ENCODE data around the gene ZNF217.
A peak's percentile ranks its signal among the peaks of the same experiment; 100 is the strongest.
"Not testable (repeated sequence)": the region's sequence is repeated elsewhere in the genome, so short reads cannot be mapped to it uniquely, and the experiment has no call there.

Gene ZNF217

DNA sequence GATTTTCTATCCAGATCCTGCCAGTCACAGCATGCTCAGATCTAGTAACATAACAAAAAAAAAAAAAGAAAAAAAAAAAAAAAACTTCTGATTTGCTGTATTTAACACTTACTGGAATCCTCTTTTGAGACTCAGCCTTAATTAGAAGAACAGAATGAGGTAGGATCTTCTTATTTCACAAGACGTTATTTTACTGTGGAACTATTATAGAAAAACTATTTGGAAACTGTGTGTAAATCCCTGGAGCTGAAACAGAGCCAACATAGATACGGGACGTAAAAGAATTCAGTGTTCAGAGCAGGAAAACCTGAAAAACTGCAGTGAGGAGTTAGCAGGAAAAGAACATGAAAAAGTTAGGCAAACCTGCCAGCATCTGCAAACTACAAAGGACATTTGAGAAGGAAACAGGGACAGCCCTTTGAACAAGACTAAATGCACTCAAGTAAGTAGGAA is 3.4 kb upstream of the ZNF217 start:
- no peak for DNase-seq

DNA sequence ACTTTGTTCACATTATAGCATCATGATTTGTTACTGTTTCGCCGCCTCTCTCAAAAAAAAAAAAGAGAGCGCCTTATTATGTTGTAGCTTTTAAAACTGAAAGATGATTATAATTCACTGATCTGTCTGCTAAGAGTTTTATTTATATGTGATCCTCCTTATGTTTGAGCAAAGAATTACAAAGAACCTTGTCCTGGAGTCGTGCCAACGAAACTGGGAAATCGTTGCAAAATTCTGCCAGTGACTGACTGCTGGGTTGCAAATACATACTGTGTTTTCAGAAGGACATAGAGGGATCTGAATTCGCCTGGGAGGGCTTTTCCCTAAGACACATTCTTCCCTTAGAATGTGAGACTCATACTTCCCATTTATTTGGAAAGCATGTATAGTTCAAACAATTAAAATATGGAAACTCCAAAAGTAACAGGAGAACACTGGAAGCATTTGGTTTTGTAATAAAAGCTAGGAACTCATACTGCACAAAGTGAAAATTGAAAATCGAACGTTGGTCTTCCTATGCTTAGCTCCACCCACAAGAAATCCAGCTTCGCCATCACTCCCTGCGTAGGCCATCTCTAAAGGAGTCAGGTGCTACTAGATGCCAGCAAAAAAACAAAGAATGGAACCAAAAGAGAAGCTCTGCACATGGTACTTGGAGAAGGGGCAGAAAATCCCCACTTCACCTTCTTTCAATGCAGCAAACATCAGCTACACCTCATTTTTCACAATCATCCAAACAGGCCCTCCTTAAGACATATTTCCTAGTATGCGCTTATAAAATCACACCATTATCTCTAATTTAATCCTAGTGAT is 2.8 kb upstream of the ZNF217 start:
- DNase-seq: peak; percentile 49

DNA sequence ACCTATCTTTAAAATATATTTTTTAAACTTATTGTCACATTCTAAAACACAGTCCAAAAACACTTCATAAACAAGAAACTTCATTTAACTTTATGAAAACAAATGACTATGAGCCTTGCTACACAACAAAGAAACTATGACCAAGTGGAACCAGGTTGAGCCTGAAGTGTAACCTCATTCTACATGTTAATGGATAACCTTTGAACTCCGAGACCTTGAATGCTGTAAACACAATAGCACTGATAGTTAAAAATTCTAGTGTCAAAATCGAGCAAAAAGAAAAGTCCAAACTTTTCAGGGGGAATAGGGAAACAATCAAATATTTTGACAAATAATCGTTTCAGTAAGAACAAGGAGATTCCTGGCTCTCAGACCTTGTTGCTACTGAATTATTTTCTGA is 2.1 kb upstream of the ZNF217 start:
- peak; percentile 36 for DNase-seq

DNA sequence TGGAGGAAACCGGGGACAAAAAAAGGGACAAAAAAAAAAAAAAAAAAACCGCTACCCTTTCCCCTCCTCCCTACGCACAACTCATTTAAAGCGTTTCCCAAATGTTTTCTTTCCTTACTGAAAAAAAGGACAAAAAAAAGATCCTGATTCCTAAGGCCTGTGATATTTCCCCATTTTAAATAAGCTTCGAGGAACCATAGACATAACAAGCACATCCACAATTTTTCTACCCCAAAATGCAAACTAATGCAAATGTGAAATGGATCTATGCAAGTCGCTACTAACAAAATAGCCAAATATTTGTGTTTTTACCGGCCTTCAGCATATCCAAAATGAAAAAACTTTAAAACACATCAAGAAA is 1.4 kb upstream of the ZNF217 start:
- DNase-seq: peak; percentile 35

DNA sequence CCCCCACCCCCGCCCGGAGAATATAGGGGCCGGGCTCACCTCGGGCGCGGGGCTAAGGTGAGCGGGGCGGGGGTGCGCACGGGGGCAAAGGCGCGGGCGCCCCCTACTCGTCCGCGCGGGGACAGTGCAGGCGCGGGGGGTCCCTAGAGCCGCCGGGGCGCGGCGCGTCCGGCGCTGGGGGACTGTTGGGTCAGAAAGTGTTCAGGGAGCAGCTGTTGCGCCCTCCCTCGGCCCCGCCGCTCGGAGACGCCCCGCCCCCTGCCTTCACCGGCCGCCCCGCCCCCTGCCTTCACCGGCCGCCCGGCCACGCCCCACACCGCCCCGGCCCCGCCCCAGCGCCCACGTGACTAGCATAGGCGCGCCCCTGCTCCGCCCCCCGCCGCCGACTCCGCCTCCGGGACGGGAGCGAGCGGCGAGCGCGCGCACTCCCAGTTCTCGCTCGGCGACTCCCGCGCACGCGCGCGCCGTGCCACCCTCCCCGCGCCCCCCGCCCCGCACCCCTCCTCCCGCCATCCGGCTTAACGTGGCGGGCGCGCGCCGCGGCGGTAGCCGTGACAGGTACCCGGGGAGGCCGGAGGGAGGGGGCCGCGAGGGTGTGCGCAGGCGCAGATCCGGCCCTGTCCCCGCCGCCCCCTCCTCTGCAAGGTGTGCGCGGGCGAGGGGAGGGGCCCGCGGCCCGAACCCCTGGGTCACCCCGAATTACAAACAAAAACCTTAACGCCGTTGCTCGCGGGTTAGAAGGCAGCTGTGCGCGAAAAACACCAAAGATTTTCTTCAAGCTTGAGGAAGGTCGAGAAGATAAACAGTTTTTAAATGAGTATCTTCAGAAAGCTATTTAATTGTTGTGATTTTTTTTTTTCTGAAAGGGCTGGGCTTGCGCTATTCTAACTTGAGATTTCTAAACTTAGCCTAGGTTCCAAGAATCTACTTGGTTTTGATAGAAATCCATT is 704 bp upstream of the ZNF217 start:
- DNase-seq: peak; percentile 84

DNA sequence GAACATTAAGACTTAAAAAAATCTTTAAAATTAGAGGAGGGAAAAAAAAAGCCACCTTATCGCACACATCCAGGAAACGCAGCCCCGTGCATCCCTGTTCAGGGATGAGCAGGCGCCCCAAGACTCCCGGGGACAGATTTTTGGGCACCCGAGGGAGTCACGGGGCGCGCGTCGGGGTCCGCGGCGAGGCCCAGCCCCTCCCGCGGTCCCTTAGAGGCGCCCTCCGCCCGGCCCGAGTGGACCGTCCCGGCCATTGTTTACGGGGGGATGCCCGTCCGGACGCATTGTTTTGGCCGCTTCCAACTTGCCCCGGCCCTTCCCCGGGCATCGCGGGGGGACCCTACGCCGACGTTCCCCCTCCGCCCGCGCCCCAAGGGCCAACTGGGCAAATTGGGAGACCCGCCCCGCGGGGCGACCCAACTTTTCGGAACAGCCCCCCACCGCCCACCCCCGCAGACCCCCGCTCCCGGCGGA is 610 bp downstream of the ZNF217 start:
- peak; percentile 43 for DNase-seq

DNA sequence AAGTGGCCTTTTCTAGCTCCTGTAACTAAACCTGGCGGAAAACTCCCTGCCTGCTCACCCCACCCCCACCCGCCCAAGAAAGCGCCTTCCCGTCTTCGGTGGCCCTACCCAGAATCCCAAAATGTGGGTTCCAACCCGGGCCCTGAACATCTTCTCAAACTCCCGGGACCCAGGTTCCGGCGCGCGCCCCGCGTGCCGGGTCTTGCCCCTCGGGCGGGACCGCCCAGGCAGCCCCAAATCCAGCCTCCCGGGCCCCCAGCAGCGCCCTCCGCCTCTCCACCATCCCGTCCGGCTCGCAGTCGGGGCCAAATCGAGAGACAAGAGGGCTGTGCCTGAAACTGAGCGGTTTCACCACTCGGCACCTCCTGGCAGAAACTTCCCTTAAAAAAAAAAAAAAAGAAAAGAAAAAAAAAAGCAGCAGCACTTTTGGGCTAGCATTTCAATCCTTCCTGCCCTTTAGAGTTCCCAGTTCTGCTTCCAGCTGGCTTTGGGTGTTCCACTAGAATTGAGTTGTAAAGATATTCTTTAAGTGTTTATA is 1.1 kb downstream of the ZNF217 start:
- peak; percentile 64 for DNase-seq

DNA sequence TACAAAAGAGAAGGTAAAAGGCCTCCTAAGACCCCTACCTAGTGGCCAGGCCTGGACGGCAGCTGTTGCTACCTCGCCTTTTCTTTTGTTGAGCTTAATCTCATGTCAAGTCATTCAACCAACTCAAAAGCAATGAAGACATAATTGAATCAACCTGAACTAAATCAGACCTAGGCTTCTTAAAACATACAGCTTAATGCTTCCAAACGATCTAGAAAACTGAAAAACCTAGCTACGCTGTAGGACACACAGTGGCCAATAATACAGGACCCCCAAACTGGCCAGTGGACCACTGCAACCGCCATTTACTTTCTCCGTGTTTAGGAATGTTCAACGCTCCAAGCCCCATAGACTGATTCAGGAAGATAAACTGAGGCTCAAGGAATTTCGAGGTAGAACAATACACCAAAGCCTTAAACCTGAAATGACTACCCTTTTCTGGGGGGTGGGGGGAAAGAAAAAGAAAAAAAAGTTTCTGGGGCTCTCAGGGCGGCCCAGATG is 1.6 kb downstream of the ZNF217 start:
- DNase-seq: peak; percentile 53

DNA sequence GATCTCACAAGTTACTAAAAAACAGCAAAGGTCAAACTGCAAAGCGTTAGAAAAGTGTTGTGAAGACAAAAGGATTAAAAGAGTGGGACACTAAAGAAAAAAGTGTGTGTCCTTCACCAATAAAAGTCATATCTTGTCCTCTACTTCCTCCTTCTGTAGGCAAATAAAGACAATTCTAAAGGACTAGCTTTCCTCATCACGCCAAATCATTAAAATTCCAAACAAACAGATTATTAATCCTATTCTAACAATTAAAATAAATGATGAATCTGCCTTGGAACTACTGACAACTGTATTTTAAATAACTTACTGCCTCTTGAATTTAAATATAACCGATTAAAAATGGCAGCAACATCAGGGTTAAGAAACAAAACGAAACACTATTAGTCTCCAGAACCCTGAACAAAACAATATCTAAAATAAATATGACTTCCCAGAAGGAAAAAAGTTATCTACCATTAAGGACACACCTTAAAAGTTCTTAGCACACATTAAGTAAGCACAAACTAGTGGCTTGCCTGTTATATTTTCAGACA is 2.4 kb downstream of the ZNF217 start:
- peak; percentile 59 for DNase-seq

DNA sequence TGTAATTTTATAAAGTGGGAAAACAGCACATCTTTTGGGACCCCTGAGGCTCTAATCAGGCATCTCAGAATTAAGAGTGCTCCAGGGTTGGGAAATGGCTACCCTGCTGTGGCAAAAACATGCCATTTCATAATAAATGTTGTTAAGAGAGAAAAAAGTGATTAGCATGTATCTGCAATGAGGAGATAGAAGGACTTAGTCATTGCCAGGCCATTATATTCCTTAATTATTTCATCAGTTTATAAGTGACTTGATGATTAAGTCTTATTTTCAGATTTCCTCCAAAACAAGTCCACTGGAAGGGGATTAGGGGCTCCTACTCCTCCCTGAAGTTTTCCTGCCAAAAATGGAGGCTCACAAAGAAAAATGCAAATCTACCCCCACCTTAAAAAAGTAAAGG is 3.0 kb downstream of the ZNF217 start:
- peak; percentile 64 for DNase-seq

DNA sequence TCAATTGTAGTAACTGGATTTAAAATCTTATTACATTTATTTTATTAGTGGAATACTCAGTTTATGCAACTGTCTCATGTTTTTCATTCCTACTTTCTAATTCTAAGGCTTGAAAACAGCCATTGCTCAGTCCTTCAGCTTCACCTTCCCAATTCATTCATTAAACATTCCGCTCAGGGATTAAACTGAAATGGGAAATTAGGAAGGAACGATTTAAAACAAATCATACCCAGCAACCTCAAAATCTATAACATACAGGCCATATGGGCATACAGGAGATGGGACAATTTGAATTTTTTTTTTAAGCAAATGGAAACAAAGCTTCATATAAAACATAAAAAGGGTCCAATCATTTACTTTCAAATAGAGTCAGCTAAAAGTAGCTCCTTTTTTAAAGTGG is 3.5 kb downstream of the ZNF217 start:
- peak; percentile 12 for DNase-seq

DNA sequence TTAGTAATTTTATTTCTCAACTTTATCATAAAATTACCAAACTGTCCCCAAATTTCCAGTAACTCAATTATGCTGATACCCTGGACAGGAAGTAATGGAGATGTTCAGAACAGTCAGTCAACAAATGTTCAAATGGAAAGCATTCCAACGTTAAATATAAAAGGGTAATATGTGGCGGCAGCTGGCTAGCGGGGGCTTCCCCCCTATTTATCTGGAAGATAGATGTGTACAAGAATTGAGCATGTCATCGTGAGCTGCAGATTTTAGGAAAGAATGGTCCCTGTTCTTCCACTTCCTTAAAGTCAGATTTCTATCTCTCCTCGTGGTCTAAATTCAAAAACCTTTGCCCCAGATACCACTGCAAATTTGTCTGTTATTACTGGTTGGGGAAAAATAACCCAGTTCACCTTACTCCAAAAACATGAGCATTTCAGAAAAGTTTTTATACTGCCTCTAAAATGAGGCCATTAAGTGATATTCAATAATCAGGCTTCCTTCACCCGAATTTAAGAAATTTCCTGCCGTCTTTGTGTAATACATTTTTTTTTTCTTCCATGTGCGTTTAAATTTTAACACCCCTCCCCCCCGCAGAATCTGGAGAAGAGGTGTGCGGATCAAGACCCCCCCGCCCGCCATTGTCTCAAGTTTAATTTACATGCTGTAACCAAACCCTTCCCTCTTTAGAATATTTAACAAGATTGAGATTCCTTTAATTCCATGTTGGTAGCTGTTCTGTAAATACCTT is 4.1 kb downstream of the ZNF217 start:
- DNase-seq: peak; percentile 53

DNA sequence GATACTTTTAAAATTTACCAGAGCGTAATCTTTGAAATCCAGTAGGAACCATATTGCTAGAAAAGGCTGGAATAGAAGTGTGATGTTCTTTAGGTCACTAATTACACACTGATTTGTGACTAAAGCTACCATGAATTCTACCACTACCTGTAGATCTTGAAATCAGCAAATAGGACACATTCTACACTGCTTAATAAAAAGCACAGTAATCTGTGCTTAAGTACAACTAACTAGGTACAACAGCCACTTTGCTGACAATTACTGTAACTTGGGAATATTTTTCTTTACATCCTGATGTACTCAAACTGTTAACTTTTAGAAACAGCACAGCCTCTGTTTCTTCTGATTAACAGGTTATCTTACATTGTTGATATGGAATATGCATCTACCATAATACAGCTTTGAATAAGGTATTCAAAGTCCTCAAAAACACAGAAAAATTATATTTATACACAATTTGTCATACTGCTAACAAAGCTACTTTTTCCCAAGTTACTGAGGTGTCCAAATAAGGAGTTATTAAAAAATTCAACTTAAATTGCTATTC is 6.4 kb downstream of the ZNF217 start:
- not testable (repeated sequence) for DNase-seq

DNA sequence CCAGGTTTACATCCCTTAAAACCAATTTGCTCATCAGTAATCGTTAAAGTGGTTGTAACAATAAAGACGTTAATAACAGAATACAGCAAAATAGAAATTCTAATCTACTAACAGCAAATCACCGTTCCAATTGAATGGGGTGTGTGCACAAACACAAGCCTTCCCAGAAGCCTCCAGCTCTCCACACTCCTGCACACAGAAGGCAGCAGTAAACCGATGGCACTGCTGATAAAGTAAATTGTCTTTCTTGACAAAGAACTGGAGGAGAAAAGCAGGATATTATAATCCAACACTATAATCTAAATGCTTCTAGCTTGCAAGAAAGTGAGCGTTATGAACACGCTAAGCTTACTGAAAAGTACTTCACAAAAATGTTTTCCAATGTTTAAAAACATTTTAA is 7.0 kb downstream of the ZNF217 start:
- DNase-seq: peak; percentile 54

DNA sequence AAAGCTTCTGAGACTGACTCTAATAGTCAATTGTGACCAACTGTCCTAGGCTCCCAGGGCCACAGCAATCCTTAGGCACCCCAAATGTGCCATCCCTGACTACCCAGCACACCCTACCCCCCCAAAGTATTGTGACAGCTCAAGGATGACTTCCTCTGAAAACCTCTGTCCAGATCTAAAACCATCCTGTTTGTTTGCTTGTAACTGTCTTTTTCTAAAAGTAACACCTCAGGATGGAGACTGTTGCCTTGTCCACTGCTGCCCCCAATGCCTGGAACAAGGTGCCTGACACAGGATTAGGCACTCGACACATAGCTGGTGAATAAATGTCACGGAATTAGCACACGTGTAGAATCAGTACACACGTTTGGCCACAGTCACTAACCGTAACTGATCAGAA is 7.7 kb downstream of the ZNF217 start:
- not testable (repeated sequence) for DNase-seq

DNA sequence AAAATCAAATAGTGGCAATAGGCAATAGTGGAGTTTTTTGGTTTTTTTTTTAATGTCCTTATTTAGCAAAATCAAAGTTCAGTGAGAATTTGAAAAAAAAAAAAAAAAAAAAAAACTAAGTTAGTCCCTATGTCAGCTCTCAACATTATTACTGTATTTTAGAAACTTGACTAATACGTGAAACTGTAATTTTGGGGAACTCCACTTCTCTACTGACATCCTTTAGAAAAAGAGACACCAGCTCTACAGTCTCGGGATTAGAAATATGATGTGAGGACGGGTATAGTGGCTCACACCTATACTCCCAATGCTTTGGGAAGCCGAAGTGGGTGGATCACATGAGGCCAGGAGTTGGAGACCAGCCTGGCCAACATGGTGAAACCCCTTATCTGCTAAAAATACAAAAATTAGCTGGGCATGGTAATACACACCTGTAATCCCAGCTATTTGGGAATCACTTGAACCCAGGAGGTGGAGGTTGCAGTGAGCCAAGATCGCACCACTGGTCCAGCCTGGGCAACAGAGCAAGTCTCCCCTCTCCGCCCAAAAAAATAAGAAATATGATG is 8.6 kb downstream of the ZNF217 start:
- not testable (repeated sequence) for DNase-seq

DNA sequence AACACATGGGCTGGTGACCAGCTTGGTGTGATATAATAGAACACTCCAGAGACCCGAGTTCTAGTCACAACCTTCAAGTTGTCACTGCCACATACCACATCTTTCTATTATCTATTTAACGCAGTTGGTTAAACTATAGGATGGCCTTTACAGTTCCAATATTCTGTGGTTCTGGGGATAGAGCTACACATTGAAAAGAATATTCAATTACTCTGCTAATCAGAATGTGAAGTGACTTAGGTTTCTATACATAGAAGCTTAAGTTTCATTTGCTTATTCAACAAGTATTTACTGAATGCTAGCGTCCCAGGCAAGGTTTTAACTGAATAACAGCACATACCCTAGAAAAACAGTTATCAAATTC is 9.1 kb downstream of the ZNF217 start:
- peak; percentile 44 for DNase-seq

DNA sequence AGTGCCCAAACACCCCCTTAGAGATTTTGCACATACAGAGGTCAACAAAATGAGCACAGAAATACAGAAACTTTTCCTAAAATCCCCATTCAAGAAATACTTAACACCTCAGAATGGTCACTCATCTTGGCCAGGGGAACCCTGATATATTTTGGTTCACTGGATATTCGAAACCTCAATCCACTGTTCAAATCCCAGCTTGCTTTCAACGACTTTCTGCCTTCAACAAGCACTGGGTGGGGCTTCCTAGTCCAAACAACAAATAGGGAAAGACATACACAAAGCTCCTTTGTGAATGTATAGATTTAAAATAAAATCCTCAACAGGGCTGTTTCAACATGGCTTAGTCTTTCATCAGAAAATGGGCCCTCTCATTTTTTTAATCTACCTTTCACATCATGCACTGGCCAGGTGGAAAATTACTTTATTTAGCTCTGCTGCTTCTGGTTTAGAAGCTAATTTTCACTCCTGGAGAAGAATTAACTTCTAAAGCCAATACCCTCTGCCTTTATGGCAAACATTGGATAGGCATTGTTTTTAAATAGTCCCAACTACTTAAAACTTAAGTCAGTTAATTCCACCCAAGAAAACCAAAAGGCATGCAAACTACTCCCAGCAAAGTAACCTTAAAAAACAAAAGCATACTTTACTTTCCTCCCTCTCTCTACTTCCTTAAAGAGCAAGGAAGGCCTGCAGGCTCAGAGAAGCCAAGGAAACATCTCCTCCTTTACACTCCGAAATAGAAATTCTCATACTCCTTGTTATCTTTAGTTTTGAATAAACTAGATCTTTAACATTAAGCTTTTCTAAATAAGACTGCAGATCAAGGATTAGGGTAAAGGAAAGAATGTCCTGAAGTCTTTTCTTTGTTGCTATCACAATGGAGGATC is 9.7 kb downstream of the ZNF217 start:
- DNase-seq: not testable (repeated sequence)

DNA sequence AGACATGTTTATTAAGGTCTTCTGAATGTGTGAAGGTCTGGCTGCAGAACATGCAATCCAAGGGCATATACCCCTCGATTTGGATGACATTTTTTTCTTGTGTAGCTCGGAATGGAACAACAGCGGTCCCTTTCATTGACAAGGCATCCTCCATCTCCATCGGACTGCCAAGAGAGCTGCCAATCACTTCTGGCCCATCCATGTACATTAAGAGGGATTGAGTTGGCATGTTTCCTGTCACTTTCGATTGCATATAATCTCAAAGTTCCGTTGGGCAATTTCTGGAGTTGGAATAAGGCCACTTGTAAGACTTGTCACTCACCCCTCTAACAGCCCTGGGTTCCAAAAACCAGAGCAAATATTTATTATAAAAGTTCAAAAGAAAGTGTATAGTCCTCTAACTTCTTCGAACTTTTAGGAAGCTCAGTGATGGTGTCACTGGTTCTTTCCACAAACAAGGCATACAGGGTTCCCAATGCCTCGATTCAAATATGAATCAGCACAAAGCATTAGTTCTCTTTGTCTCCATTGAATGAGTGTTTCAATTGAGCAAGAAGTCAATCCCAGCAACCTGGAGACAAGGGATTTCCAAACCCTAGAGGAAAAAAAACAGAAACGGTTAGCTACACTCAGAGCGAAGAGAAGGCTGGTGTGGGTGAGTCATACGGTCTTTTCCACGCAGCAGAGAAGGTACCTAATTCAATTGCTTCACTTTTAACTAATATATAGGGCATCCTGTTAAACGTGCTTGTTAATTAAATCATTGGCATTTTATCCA is 10.9 kb downstream of the ZNF217 start:
- DNase-seq: no peak

DNA sequence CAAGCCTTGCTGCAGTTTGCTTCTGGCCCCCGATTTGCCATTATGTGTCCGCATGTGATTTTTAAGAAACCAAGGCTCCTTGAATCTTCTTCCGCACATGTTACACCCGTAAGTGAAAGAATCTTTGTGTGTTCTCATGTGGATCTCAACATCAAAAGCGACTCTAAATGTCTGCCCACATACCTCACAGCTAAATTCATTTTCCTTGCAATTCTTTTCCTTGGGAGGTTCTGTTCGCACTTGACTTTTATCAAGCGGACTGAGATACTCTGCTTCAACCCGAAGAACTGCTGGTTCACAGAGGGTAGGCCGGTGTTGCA is 11.4 kb downstream of the ZNF217 start:
- DNase-seq: no peak
